GM08714 (cell line): ENCODE measurements around the gene TRAM2.

Experiments used
- H3K4me3 ChIP-seq: fragments of 200-500 bp; sonication (Bioruptor generic); 2 replicates; pipeline ENCODE4 v1.5.1; 2014; ENCODE audit warnings: mild to moderate bottlenecking, low read length, inconsistent platforms
- ZNF274 ChIP-seq: IDR thresholded peaks from 2 replicates; pipeline ENCODE4 v1.6.1; 2012; ENCODE audit warnings: mild to moderate bottlenecking, low read depth, low read length

The TRAM2 gene

GRCh38 chr6:52577022-52577777 lies at the start of gene TRAM2:
TRAM2 (minus strand) TSS chr6:52577060; CDS start chr6:52576915, 145 bp downstream.
- H3K4me3 ChIP-seq: peak within 1 kb of the TSS; percentile 88

DNA sequence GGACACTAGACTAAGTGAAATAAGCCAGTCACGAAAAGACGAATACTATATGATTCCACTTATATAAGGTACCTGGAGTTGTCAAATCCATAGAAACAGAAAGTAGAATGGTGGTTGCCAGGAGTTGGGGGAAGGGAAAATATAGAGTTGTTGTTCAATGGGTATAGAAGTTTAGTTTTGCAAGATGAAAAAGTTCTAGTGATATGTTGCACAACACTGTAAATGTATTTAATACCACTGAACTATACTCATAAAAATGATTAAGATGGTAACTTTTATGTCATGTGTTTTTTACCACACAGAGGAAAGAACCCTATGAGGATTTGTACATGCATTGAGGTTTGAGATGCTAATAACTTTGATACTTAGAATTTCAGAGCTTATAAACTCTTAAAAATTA lies 46.0 kb upstream of the TRAM2 start:
- TF ChIP-seq ZNF274: no peak
- H3K4me3 ChIP-seq: no peak overlapping the region

More at GRCh38 chr6:52577022-52577777, at the start of gene TRAM2:
- TF ChIP-seq ZNF274: no peak

GRCh38 chr6:52621631-52622030 lies 44.8 kb upstream of the TRAM2 start:
- no peak overlapping the region for H3K4me3 ChIP-seq
- no peak for TF ChIP-seq ZNF274

- TF ChIP-seq ZNF274: no peak
- no peak overlapping the region for H3K4me3 ChIP-seq
Observed at GRCh38 chr6:52620906-52621190, 44.0 kb upstream of the TRAM2 start.

DNA sequence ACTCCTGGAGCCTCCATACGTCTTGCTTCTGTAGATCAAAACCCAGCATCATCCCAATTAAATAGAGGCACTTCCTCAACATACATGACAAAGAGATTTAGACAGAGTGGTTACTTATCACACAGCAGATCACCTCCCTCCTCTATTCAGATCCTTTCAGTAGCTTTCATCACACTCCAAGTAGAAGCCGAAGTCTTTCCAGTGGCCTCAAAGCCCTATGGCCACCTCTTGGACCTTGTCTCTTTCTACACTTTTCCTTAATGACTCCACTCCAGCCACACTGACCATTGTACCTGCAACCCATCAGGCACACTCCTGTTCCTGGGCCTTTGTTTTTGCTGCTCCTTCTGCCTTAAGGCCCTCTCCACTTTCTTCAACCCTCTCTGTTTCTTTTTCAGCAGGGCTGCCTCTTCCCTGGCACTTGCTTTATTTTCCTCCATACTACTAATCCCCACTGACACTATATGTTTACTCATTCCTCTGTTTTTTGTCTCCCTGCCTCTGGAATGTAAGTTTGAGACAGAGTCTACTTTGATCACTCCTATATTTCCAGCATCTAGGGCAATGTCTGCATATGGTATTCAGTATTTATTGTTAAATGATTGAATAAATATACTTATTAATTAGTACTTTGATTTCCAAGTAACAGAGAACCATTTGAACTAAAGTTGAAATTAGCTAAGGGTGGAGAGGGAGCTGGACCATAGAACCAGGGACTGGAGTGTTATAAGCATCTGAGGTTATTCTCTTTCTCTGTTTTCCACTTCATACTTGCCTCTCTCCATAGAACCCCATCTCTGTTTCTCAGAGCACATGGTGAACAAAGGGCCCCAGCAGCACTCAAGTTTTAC lies 43.4 kb upstream of the TRAM2 start:
- TF ChIP-seq ZNF274: no peak
- H3K4me3 ChIP-seq: no peak overlapping the region

DNA sequence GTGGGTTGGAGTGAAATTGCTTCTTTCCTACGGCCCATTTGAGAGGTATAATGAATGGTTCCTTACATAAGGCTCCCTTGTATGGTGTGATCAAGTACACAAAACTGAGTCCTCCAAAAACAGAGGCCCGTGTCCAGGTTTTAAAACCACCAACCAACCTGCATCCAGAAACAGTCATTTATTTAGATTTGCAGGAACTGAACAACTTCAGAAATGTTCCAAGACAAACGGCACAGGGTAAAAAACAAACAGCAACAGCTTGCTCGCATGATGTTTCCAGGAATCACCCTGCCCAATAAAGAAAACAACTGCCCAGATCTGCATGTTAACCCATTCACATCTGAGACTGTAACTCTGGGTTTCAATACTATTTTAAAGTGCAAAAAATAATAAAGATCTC lies 40.2 kb upstream of the TRAM2 start:
- TF ChIP-seq ZNF274: no peak
- no peak overlapping the region for H3K4me3 ChIP-seq

DNA sequence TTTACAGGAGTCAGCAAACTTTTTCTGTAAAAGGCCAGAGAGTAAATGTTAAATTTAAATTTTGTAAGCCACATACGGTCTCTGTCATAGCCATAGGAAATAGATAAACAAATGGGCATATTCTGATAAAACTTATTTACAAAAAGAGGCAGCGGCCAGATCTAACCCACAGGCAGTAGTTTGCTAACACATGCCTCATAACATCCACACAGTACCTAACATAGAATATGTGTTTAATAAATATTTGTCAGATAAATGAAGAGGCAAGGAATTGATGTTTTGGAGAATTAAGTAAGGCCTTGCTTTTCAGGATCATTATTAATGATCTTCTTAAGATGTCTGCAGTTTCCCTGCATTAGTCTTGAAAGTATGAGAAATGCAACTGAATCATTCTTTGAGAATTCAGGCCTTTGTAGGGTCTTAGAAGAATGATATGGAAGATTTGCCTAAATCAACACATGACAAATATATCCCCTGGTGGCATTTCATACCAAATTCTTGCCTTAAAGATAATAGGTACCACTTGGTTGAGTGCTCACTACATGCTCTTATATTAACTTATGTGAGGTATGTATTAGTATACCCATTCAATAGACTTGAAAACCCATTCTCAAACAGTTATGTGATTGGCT lies 39.3 kb upstream of the TRAM2 start:
- no peak overlapping the region for H3K4me3 ChIP-seq
- no peak for TF ChIP-seq ZNF274

GRCh38 chr6:52612336-52613054 lies 35.6 kb upstream of the TRAM2 start:
- TF ChIP-seq ZNF274: no peak
- no peak overlapping the region for H3K4me3 ChIP-seq

- no peak for TF ChIP-seq ZNF274
- no peak overlapping the region for H3K4me3 ChIP-seq
Observed at GRCh38 chr6:52611833-52612232, 35.0 kb upstream of the TRAM2 start.

GRCh38 chr6:52610745-52611355 lies 34.0 kb upstream of the TRAM2 start:
- no peak overlapping the region for H3K4me3 ChIP-seq
- no peak for TF ChIP-seq ZNF274

DNA sequence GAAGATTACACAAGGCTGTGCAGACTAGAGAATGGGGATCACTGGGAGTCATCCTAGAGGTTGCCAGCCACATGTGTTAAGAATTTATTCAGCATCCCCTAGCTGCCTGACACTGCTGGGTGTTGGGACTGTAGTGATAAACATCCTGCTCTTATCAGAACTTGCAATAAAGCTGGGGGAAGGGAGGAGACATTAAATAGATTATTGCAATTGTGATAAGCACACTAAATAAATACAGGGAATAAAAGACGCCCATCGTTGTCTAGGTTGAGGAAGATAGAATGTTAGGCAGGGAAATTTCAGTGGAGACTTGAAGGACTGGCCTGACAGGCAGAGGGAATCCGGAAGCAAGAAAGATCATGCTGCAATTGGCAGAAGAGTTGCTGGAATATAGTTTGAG lies 33.2 kb upstream of the TRAM2 start:
- no peak for TF ChIP-seq ZNF274
- H3K4me3 ChIP-seq: no peak overlapping the region

- no peak for TF ChIP-seq ZNF274
- no peak overlapping the region for H3K4me3 ChIP-seq
Observed at GRCh38 chr6:52605610-52606185, 28.8 kb upstream of the TRAM2 start.

DNA sequence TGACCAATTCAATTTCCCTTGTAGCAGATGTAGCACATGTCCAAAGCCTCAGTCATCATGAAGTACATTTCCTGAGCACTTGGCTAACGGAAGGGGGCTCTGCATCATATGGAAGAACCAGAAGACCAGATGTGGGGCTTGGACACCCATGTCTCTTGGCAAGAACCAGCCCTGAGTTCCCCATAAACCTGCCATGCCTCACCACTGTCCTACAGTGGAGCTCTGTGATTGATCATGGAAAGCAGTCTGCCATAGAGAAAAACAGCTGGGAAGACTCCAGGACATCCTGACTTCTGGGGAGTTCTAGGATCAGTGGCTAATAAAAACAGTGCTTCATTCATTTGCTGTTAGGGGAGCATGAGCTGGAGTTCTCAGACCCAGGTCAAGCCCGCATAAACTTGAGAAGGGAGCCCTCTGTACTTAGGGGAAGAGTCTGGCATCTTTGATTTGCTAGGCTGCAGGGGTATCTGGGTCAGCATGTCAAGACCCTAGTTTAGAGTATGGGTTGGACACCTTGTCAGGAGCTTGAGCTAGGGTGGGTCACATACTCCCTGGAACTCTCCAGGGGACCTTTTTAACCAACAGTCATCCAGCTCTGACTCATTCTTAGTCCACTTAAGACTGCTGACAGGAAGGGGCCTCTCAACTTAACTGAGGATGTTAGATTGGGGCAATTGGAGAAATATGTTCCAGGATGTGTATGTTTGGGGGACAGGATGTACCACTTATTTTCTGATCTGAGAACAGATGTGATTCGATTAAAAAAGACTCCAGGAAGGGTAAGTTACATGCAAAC lies 26.3 kb upstream of the TRAM2 start:
- TF ChIP-seq ZNF274: no peak
- no peak overlapping the region for H3K4me3 ChIP-seq
